HG03469 (cell line): Measurements from ENCODE around the gene EGR4.
A peak's percentile ranks its signal among the peaks of the same experiment; 100 is the strongest.

Experiments
- ATAC-seq: cut with Tn5 transposase; IDR thresholded peaks from one replicate; pipeline ENCODE4 v1.9.1; 2021; ENCODE audit warnings: mild to moderate bottlenecking, moderate library complexity, moderate number of reproducible peaks; ENCODE audit not compliant: unreplicated experiment

EGR4 gene

DNA sequence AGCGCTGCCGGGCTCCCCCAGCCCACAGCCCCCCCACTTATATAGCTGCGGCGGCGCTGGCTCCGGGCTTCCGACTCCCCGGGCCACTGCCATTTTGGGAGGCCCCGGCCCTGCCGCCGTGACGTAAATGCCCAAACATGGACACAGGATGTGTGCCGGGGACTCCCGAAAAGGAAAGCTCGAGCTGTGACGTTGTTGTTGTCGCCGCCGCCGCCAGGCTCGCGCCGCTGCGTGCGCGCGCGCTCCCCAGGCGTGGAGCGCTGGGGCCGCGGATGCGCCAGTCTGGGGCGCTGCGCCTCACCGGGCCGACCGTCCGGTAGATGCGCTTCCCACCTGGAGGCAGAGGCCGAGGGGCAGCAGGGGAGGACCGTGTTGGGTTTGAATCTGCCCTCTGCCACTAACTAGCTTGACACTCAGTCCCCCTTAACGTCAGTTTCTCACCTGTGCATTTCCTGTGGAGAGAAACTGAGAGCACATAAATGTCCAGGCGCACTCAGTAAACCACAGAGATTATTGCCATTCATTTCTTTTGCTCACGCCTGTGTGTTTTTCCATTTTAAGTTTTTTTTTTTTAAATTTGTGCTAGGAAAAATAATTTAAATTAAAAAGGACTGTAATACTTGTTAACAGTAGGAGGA lies at the start of gene EGR4:
Gene EGR4, minus strand, starts transcription at position 15 of the 638 bp plus-strand sequence. CDS start 231 bp downstream, outside the sequence.
- ATAC-seq: peak; percentile 84

DNA sequence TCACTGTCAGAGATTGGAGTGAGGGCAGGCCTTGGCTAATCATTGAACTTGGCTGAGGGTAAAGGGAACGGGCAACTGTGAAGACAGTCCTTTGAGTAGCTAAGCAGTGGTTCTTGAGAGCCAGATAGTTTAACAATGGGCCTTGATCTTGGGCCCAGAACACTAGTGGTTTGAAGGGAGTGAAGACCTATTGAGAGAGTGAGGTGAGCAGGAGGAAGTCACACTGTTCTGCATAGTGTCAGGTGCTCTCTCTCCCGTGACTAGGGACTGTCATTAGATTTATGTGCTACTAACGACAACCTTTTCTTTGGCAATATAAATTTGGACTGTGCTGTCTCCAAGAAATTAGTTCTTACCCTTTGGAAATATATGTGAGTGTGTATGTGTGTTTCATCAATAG lies 47.7 kb upstream of the EGR4 start:
- ATAC-seq: no peak

DNA sequence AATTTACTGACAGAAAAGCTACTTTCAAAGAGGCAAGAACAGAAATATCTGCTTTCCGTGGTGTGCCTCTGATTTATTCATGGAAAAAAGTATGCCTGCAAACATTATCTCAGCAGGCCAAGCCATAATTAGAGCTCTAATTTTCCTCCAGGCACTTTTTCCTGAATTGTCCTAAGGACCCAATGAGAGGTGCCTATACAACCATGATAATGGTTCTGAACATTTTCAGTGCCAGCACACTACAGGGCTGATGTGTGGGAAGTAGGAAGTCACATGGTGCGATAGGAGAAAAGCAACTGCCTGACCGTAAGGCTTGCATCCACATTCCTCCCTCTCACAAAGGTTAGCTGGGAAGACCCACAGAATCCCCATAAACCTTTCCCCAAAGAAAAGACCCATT lies 45.9 kb upstream of the EGR4 start:
- no peak for ATAC-seq

DNA sequence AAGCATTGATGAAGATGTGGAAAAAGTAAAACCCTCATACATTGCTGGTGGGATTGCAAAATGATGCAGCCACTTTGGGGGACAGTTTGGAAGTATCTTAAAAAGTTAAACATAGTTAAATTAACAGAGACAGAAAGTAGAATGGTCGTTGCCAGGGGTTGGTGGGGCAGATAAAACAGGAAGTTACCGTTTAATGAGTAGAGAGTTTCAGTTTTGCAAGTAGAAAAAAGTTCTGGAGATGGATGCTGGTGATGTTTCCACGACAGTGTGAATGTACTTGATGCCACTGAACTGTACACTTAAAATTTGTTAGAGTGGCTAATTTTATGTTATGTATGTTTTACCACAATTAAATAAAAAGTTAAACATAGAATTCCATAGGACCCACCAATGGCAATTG lies 44.5 kb upstream of the EGR4 start:
- no peak for ATAC-seq

DNA sequence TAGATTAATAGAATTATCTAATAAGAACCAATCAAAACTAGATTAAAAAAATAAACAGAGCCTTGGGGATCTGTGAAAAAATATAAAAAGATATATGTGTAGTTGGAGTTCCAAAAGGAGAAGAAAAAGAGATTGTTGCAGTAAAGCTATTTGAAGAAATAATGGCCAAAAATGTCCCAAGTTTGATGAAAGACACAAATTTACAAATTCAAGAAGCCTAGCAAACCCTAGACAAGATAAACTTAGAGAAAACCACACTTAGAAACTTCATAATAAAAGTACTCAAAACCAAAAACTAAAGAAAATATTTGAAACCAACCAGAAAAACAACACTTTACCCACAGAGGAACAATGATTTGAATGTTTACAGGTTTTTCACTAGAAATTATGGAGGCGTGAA lies 41.3 kb upstream of the EGR4 start:
- ATAC-seq: no peak

DNA sequence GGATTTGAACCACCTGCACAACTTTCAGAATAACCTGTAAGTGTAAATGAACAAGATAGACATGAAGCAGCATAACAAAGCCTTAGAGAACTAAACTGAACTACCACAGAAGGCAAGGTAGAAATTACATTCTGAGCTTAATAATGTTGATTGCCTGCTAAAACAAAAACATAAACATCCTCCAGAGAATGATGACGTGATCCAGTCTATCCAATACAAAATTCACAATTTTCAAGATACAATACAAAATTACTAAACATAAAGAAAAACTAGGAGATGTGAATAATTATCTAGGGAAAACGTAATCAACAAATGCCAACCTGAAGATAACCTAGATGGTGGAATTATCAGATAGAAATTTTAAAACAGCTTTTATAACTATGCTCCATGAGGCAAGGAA lies 40.7 kb upstream of the EGR4 start:
- no peak for ATAC-seq

DNA sequence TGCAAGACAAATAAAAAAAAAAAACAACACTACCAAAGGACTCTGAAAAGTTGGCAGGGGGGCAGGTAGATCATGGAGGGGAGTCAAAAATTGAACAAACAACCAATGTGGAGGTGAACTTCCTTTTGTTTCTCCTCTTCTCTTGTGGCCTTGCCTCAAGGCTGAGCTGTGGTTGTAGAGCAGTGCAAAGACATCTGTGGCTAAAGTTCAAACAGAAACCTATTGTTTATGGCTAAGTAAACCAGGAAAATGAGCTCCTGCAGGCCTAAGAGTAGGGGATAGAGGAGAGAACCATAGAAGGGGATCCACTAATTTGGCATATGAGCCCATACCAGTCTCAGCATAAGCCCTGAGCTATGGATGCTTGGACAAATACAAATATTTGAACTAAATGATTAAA lies 40.2 kb upstream of the EGR4 start:
- no peak for ATAC-seq

DNA sequence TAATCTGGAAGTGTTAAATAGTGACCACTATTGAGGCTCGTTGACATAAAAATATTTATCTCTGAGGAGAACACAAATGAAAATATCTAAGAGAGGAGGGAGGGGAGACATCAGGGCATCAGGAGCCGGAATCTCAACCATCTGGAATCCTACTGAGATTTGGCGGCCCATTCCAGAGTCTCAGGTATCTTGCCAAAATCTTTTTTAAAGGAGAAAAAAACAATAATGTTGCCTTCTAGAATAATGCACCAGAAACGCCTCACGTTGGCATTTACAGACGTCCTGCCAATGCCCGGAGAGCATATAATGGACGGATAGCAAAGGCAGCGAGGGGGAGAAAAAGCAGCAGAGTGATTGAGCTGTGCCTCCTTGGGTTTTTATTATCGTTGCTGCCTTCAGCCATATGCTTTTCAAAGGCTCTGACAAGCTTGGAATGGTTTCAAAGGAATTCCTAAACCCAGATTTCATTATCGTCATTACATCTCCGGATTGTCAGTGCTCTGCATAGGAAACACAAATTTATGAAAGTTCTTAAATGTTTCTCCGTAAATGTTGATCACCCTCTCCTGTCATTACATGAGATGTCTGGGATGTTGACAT lies 30.9 kb upstream of the EGR4 start:
- ATAC-seq: no peak

DNA sequence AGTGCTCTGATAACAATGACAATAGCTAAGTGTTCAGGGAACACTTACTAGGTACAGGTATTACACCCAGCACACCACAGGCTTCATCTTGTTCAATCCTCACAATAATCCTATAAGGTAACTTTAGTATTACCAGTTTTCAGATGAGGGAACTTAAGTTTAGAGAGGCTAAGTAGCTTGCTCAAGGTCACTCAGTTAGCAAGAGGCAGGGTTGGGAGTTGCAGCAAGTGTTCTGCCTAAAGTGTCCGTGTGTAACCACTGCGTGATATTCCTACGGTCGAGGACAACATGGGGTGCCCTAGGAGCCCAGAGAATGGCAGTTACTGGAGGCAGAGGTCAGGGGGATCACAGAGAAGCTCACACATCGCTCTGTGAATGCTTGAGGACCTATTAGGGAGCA lies 30.2 kb upstream of the EGR4 start:
- no peak for ATAC-seq

DNA sequence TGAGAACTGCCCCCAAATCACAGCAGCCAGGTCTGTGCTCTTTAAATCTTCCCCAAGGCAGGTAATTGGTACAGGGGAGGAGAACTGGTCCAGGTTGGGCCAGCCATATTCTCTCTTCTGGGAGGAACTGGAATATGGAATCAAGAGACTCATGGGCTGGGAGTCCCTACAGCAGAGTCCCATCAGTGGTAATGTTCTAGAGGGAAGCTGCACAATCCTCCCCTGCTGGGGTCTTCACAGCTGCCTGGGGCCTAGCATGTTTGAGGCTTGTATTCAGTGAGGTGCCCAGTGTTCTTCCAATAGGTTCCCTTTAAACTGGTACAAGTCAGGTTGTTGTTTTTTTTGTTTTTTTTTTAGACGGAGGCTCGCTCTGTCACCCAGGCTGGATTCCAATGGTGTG lies 21.1 kb upstream of the EGR4 start:
- no peak for ATAC-seq

DNA sequence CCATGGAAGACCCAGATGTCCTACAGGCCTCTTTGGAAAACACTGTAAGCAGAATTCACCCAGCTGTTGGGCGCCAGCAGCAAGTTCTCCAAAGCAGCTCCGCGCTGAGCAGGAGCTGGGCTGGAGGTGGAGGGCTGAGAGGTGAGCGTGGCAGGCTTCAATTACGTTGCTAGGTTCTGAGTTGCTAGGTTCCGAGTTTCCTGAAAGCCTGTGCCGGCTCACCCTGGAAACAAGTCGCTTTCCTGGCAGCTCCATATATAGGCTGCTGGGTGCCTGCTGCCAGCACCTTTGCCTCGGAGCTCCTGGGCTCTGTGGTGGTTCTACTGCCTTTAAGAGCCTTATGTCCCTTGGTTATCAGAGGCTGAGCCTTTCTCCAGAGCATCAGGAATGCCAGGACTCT lies 14.4 kb upstream of the EGR4 start:
- no peak for ATAC-seq

DNA sequence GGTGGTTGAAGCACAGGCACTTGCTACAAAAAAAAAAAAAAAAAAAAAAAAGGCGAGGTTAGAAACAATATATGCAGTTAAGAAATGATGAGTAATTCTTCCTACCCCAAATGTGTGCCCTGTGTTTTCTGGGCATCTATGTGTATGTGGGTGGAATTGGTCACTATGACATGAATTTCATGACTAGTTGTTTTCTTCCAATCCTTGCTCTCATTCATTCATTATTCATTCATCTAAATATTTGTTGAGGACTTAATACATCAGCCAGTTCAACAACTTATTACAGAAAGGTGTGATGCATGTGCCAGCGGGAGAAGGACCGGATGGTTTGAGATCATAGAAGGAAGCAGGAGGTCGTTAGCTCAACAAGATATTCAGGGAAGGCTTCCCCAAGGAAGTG lies 8.3 kb upstream of the EGR4 start:
- ATAC-seq: no peak

DNA sequence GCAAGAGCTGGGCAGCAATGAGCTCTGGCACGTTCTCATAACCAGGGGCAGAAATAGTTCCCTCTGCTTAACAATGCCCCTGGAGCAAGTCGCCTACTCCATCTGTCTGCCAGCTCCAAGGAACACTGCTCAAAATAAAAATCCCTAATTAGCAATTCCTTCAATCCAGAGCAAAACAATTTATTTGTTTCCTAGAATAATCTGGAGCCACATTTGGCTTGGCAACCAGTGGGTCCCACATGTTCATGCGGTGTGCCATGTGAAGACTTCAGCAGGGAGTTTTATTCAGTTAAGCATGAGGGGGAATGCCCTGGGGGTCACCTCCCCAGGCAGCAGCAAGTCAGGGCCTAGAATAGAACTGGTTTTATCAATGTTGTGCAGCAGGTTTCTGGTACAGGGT lies 7.6 kb upstream of the EGR4 start:
- ATAC-seq: no peak

DNA sequence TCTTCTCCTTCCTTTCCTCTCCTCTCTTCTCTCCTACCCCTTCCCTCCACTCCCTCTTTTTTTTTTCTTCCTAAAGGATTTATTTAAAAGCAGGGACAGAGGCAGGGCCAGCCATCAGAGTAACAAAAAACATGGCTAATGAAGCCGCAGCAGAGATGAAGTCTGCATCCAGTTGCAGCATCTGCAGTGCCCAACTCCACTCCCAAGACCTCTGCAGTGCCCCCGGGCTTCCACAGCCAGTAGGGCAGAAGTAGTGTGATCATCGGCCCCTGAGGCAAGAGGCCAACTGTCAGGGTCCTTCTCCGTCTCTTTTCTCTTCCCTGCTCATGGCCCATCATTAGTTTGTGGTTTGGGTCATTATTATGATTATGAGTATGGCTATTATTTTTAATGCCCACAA lies 4.2 kb upstream of the EGR4 start:
- no peak for ATAC-seq

DNA sequence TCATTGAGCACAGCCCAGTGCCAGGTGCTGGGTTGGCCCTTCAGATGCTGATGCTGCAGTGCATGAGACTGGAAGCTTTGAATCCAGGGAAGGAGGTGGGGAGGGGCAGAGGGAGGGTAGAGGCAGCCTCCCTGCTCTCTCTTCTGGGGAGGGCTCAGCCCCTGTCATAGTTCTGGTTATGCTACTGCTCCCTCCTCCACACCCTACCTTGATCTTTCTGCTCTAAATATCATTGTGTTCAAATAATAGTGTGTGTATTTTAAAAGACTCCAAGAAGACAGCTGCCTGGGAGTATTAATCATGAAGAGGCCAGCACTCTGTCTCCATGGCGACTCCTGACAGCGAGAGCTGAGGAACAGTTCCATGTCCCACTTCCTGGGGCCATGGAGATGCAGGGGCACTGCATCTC lies 3.8 kb upstream of the EGR4 start:
- no peak for ATAC-seq

DNA sequence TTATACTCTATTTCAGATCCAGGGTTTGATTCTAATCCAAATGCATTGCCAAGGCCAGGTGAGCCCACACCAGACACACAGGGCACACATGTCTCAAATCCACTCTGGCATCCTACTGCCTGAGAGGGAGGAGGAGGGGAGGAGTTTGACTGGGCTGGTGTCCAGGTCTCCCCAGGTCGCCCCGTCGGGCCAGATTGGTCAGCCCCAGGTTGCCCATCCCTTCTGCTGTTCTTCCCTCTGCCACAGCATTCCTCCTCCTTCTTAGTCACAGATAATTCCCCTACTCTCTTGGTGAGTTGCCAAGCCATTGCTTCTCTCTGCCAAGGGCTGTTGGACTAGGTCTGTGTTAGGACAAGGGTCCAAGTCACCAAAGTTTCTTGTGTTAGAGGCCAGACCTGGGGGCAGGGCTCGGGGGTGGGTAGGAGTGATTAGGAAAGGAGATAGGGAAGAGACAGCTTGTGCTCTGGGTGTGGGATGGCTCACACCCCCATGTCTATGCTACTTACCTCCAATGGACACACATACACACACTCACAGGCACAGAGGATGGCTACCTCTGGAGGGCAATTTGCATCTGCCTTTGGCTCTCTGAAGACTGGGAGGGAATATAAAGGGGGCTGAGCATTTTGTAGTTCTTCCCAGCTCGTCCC lies 2.5 kb upstream of the EGR4 start:
- ATAC-seq: no peak

DNA sequence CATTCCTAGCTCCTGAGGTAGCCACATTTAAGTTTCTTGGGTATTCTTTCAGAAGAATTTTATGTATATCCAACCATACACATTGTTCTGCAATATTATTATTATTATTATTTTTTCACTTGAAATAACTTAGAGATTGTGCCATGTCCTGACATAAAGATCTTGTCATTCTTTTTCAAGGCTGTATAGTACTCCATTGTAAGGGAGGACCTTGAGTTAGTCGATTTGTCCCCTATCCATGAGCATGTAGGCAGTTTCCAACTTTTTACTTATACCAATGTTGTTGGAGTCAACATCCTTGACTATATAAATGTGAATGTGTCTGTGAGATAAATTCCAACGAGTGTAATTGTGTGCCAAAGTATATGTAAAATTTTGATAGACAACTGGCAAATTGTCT lies 891 bp upstream of the EGR4 start:
- no peak for ATAC-seq

DNA sequence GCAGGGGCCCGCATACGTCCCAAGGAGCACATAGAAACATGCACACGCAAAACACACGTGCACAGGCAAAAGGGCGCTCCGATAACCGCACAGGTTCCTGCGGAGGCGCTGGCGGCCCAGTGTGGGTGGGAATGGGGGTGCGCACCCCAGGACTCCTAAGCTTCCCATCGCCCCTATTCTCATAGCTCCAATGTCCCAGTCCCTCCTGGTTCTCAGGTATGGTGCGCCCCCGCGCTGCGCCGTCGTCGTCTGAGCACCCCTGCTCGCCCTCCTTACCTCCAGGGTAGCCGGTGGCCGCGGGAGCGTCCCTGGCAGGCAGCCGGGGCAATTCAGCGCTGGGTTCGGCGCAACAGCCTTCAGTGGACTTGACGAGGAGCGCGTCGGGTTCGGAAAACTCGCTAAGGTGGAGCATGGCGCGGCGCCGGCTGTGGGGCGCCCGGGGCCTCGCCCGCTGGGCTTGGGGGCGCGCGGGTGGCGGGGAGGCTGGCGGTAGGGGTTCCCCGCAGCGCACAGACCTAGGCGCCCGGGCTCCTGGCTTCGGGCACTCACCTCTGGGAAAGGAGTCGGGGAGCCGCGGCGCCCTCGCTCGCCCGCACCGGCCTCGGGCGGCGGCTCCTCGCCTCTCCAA lies 328 bp downstream of the EGR4 start:
- ATAC-seq: no peak

DNA sequence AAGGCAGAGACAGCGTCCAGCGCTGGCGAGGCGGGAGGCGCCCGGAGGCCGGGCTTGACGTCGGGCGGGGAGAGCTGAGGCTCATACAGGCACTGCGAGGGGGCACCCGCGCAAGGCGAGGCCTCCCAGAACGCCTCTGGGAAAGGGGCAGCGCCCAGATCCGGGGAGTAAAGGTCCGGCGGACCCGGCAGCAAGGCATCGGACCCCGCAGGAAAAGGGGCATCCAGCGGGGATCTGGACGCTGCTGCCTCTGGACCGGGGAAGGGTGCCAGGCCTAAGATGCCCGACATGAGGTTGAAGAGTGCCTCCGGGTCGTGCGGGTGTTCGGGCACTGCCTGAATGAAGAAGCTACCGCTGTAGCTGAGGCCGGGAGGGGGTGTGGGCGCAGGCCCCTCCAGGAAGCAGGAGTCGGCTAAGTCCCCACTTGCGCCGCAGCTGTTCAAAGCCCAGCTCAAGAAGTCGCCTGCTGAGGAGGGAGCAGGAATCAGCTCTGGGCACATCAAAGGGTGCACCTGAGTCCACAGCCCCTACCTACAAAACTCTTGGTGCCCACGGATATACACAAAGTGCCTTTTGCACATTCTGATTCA lies 937 bp downstream of the EGR4 start:
- ATAC-seq: no peak

DNA sequence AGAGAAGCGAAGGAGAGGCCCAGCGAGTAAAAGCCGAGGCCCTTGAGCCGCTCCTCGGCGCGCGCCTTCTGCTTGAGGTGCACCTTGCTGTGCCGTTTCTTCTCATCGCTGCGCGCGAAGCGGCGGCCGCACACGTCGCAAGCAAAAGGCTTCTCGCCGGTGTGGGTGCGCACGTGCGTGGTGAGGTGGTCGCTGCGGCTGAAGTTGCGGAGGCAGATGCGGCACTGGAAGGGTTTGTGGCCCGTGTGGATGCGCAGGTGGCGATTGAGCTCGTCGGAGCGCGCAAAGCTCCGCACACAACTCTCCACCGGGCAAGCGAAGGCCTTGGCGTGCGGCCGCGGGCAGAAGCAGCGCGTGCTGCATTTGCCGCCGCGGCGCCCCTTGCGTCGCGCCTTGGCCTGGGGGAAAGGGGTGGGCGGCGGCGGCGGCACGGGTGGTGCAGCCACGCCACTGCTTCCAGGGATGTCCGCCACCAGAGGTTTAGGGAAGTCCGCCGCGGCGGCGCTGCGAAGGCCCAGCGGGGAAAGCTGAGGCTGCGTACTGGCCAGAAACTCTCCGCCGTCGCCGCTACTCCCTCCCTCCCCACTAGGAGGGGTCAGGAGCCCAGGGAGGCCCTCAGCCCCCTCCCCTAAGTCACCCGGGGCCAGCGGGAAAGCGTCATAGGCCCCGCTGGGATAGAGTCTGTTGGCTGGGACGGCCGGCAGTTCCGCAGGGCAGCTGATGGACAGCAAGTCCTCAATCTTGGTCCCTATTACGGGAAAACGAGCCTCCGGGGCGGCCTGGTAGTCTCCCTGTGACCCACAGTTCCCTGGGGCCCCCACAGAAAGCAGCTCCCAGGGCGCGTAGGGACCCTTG lies 1.7 kb downstream of the EGR4 start:
- ATAC-seq: no peak

DNA sequence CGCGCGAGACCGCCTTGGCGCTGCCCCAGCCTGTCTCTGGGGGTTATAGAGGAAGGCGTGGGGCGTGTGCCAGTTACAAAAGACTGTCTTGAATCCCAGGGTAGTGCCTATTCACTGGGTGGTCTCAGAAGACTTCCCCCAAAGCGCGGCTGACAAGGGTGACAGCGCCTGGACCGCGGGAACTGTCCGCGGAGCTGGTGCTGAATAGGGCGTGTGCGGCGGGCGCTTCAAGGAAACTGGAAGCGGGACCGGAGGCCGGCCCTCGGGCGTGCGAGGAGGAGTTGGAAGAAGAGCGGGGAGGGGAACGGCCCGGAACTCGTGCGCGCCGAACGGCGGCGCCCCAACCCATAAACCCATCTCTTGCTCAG lies 2.3 kb downstream of the EGR4 start:
- no peak for ATAC-seq
